ENCODE results near the gene ZNF444.

DNA sequence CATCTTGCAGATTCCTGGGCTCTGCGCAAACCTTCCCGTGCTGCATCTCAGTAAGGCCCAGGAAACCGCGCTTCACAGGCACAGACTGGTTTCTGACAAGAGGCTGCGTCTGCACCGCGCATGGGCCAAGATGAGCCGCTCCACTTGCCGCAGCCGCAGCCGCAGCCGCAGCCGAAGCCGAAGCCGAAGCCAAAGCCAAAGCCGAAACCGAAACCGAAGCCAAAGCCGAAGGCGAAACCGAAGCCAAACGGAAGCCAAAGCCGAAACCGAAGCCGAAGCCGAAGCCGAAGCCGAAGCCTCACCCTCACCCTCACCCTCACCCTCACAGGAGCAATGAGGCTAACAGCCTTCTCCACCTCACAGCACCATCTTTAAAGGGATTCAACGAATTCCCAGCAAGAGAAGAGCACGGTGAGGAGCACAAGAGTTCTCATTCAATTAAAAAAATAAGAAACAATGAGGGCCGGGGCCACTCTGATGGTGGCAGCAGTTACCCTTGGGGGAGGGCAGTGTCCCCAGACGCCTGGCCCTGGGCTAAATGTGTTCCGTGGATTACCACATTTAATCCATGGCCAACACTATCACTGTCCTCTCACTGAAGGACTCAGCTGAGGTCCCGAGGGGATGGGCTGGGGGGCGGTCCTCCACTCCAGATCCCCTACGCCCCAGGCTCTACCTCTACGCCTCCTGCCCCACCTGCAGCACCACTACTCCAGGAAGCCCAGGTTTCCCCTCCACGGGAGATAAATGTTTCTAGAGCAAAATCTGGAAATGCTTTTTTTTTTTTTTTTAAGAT, 49.1 kb upstream of the ZNF444 start:
- TF ChIP-seq, protein P1, sequence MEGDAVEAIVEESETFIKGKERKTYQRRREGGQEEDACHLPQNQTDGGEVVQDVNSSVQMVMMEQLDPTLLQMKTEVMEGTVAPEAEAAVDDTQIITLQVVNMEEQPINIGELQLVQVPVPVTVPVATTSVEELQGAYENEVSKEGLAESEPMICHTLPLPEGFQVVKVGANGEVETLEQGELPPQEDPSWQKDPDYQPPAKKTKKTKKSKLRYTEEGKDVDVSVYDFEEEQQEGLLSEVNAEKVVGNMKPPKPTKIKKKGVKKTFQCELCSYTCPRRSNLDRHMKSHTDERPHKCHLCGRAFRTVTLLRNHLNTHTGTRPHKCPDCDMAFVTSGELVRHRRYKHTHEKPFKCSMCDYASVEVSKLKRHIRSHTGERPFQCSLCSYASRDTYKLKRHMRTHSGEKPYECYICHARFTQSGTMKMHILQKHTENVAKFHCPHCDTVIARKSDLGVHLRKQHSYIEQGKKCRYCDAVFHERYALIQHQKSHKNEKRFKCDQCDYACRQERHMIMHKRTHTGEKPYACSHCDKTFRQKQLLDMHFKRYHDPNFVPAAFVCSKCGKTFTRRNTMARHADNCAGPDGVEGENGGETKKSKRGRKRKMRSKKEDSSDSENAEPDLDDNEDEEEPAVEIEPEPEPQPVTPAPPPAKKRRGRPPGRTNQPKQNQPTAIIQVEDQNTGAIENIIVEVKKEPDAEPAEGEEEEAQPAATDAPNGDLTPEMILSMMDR (IDR thresholded peaks at IDR 0.05), result no peak
- TF ChIP-seq POLR2A (IDR thresholded peaks at IDR 0.05) (no peak), EP300 (IDR thresholded peaks at IDR 0.05) (no peak)

Measured in tibial nerve (tissue), 4 donors.